Cardiac fibroblast (primary cell): ENCODE measurements around the gene LINGO3.

Source experiments
- DNase-seq, 2 donors: peaks; one replicate each; pipeline versions ENCODE4 v3.0.0 to v3.0.0-alpha.2; 2010; ENCODE audit warnings: low read depth in 2 of 2
- H3K4me3 ChIP-seq, 2 donors: replicated peaks in 1 of 2; 1 replicate in 1 of 2; 2 replicates in 1 of 2; pipeline ENCODE4 v1.5.1; 2011; ENCODE audit warnings: low read depth in 2 of 2, low read length in 2 of 2, mild to moderate bottlenecking in 2 of 2, moderate library complexity in 1 of 2
- CTCF ChIP-seq: IDR thresholded peaks from one replicate; pipeline ENCODE4 v1.5.1; 2011; ENCODE audit warnings: low read depth, mild to moderate bottlenecking, low read length, inconsistent platforms

Gene LINGO3

GRCh38 chr19:2319551-2319950 lies 11.6 kb upstream of the LINGO3 start:
- H3K4me3 ChIP-seq: no peak overlapping the region
- no peak for TF ChIP-seq CTCF
- DNase-seq: no peak

- TF ChIP-seq CTCF: no peak
- no peak for DNase-seq
- H3K4me3 ChIP-seq: no peak overlapping the region
Observed at GRCh38 chr19:2318923-2319322, 11.0 kb upstream of the LINGO3 start.

GRCh38 chr19:2317756-2318155 lies 9.8 kb upstream of the LINGO3 start:
- TF ChIP-seq CTCF: no peak
- H3K4me3 ChIP-seq: no peak overlapping the region
- no peak for DNase-seq

GRCh38 chr19:2317300-2317699 lies 9.3 kb upstream of the LINGO3 start:
- H3K4me3 ChIP-seq: no peak overlapping the region
- TF ChIP-seq CTCF: no peak
- no peak for DNase-seq

- H3K4me3 ChIP-seq: no peak overlapping the region
- TF ChIP-seq CTCF: peak; percentile 74
- peak; percentile 74 for DNase-seq
Observed at GRCh38 chr19:2315818-2316353, 7.9 kb upstream of the LINGO3 start.

GRCh38 chr19:2315121-2315817 lies 7.3 kb upstream of the LINGO3 start:
- H3K4me3 ChIP-seq: no peak overlapping the region
- TF ChIP-seq CTCF: no peak
- no peak for DNase-seq
